ENCODE data around the gene EARS2.

GRCh38 chr16:23480257-23480656 is 76.9 kb downstream of the EARS2 start:
- no peak for TF ChIP-seq CTCF (IDR thresholded peaks at IDR 0.05)
- no peak for TF ChIP-seq POLR2A (IDR thresholded peaks at IDR 0.05)
